ENCODE measurements around the gene MBOAT1. TPM values are rescaled to one million over a fixed set of nuclear protein-coding genes. Genes with fewer than 3 reads are reported as not detected.

The MBOAT1 gene
- total RNA-seq, 1 donor from 2014 or later = 2.4 TPM

DNA sequence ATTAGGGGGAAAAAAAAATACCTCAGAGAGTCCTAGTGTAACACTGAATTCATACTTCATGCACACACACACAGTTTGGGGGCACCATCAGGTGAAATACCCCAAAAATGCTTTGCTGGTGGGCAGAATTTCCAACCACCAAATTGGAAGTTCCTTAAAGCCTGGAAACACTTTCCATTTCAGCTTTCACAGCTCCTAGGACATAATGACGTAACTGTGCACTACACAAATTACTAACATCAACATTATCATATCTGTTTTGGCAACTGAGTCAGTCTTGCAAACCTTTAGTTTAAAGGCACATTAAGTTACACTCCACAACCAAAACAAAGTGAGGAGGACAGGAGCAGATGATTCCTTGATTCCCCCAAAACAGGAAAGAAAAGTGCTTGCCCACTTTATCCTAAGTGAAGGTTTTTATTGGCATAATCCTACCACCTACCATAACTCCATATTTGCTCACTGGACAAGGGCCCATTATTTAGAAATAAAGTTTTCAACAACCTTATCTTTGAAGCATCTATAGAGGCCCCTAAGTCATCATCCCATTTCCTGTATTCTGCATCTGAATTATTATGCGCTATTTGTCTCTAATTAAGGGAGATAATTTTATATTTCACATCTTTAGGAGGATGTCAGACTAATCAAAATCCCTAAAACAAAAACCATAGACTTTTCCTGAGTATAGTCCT is 3.4 kb downstream of the MBOAT1 start:
- DNase-seq (ENCODE audit: low spot score) = no peak
- intact Hi-C loops (cut with DNase I) = no loop called here

DNA sequence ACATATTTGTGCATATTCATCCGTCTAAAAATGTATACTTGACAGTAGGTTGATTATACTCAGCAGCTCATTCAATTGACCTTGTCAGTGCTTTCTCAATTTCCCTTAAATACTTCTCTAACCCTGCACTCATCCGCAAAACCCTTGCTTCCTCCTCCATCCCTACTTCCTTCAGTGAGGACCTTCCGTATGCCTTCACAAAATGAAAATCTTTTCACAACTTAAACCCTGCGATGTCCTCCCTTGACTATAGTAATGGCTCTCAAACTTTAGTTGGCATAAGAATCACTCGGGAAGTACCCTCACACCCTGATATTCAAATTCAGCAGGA is 5.2 kb downstream of the MBOAT1 start:
- intact Hi-C loops (cut with DNase I) = no loop called here
- DNase-seq (ENCODE audit: low spot score) = no peak

DNA sequence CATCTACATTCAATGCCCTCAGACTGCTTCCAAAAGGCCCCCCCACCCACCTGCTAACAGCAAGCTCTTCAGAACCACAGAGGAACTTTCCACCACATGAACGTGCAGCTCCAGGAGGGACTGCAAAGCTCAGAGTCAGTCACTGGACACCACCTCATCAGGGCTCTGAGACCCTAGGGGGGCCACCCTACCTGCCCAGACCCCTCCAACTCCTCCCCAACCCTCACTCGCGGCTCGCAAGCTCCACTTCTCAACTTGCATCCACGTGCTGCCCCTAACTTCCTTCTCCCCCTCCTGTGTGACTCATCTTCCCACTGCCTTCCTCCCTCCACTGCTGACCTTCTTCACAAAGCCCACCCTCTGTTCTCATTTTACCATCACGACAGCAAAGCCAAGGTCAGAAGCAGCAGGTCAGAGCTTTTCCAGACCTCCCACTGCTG is 6.5 kb downstream of the MBOAT1 start:
- intact Hi-C loops (cut with DNase I) = no loop called here
- peak; percentile 85 for DNase-seq (ENCODE audit: low spot score)

DNA sequence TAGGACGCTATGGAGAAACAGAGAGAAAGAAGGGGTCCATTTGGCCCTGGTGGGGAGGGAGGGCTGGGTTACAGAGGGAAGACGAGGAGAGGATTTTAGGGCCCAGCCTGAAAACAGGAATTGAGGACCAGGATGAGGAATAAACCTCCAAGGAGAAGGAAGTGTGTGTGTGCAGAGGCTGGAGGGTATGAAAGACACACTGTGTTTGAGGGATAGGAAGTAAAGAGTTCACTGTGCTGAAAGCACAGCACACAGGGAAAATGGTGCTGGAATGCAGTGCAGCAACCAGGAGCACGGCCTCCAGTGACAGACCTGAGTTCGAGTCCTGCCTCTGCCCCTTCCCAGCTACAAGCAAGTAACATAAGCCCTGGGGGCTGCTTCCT is 7.8 kb downstream of the MBOAT1 start:
- intact Hi-C loops (cut with DNase I) = no loop called here
- DNase-seq (ENCODE audit: low spot score) = no peak

DNA sequence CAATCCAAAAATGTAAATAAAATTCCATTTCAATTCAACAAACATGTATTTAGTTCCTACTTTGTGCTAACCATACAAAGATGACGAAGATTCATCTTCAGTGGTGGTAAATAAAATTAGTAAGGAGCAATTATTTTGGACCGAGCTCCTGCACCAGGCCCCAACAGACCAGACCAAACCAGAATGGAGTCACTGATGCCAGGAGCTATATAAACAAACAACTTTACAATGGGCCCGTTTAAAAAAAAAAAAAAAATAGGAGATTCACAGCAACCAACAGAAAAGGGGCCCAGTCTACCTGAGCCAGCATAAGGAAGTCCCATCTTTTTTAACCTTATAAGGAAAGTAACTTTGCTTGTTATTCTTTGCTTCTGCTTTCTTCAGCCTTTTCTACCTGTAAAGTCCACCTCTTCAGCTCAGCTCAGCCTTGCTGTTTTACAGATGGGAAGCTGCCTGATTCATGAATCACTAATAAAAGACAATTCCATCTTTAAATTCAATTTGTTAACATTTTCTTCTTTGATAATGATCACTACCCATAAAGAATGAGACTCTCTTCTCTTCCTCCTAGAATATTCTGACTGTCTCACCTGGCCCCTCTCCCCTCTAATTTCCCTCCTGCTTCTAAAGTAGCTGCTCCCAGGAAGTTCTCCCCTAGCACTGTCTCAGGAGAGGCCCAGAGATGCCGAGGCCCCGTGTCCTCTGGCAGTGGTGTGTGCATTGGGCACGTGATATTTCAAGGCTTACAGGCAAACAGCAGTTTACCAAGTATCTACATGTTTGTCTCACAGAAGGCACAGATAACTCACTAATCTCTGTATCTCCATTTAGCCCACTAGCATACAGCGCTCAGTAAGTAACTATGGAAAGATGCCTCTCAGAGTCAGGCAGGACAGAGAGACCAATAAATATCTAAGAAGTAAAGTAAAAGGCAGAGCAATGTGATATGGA is 8.4 kb downstream of the MBOAT1 start:
- DNase-seq (ENCODE audit: low spot score) = no peak
- intact Hi-C loops (cut with DNase I) = no loop called here

DNA sequence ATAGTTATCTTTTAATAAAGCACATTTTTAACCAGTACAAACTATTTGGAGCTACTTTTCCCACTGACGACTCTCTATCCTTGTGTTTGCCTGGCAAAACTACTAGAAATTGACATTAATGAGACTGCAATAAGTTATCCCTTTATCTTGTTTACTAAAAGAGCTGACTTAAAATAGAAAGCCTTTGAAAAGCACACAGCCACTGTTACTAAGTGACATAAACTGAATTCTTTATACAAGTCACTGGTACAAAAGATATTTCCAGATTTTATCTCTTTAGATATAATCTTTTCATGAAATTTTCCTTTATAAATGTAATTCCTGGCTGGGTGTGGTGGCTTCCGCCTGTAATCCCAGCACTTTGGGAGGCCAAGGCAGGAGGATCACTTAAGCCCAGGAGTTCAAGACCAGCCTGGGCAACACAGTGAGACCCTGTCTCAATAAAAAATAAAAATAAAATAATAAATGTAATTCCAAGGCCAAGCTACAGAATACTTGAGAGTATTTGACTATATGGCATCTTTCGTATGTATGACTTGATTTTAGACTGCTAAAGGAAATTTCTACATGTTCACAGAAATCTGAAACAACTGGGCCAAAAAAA is 9.5 kb downstream of the MBOAT1 start:
- intact Hi-C loops (cut with DNase I) = no loop called here
- DNase-seq (ENCODE audit: low spot score) = no peak

DNA sequence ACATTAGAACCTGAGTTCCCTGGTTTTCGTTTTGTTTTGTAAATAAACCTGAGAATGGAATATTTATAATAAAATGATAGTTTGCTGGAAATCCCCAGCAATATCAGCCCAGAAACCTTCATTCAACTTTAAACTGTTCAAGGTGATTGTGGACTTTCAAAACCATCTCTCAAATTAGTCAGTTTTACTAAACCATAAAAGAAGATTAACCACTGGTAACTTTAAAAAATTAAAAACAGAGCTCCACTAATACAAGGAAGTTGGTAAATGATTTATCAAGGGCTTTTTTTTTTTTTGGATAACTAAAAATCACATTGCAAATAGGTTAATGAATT is 10.0 kb downstream of the MBOAT1 start:
- intact Hi-C loops (cut with DNase I) = no loop called here
- no peak for DNase-seq (ENCODE audit: low spot score)

DNA sequence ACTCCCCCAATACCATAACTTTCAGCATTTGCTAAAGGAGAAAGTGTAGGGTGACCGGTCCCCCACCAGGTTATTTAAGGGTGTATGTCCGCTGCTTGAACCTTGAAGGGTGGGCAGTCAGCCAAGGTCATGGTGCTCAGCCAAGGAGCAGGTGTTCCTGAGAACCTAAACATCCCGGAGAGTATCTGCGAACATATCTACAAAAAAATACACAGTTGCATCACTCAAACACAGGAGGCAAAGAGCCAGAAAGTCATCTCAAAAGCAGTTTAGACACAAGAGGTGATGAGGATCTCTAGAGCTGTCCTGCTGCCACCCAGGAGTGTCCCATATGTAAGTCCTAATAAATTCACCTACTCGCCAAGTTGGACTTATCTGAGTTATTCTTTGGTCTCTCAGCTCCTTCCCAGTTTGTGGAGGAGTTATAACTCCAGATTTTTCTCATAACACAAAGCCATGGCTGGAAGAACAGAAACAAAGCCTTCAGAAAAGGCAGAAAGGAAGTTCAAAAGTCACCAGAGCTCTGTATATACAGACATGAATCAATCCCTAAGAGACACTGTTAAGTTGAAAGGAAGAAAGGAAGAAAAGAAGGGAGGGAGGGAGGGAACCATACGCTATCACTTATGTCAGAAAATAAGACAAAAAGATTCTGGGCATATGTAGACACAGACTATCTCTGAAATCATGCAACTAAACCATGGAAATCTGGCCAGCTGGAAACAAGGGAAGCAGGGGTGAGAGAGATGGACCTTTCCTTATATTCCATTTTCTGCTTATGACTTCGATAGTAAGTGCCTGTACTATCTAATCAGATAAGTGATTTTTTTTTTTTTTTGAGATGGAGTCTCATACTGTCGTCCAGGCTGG is 11.3 kb downstream of the MBOAT1 start:
- DNase-seq (ENCODE audit: low spot score) = no peak
- intact Hi-C loops (cut with DNase I) = no loop called here

DNA sequence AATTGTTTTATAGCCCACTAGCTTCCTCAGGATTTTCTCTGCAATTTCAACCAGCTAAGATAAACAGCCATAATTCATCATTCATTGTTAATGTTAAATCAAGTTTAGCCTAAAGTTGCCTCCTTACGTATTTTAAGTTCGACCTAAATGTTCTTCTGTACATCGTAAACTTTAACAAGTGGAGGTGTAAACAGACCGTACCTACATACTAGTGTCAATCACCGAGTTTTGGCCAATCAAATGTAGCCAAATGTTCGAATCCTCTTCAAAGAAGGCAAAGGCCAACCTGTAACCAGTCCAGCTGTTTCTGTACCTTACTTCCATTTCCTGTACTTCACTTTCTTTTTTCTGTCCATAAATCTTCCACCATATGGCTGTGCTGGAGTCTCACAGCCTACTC is 13.5 kb downstream of the MBOAT1 start:
- intact Hi-C loops (cut with DNase I) = no loop called here

DNA sequence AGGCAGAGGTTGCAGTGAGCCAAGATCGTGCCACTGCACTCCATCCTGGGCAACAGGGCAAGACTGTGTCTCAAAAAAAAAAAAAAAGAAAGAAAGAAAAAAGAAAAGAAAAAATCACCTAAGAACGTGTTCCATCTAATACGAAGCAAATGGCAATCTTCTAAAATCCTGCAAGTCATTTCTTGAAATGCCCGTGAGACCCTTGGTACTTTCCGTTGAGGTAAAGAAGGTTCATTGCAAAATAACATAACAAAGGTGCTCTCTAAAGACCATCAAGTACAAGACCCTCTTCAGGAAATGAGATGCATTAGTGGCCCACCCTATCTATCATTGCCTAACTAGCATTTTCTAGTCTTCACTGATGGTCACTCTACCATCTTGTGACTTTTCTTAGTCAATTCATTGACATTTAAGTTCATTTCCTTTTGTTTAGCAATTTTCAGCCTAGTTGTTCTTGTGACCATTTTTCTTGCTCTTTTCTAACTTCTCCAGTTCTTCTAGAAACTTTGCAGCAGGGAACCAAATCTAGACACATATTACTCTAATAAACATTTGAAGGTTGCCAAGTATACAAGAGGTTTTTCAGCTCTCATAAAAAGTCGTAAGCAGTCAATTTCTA is 14.0 kb downstream of the MBOAT1 start:
- DNase-seq (ENCODE audit: low spot score) = no peak
- intact Hi-C loops (cut with DNase I) = no loop called here

More for the DNA sequence above, 13.5 kb downstream of the MBOAT1 start:
- DNase-seq (ENCODE audit: low spot score) = no peak

DNA sequence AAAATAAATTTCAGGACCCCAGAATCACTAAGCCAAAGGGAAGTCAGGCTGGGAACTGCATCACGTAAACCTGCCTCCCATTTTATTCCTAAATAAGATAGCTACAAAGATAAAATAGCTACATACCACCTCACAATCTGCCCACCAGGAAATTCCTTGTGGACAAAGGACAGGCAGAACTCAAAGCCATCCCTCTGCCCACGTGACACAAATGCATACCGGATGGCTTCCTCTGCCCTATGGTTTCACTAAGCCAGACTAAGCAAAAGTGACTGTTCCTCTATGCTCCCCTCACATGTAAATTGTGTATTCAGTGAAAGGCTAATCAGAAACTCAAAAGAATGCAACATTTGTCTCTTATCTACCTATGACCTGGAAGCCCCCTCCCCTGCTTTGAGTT is 15.0 kb downstream of the MBOAT1 start:
- intact Hi-C loops (cut with DNase I) = no loop called here
- DNase-seq (ENCODE audit: low spot score) = no peak

DNA sequence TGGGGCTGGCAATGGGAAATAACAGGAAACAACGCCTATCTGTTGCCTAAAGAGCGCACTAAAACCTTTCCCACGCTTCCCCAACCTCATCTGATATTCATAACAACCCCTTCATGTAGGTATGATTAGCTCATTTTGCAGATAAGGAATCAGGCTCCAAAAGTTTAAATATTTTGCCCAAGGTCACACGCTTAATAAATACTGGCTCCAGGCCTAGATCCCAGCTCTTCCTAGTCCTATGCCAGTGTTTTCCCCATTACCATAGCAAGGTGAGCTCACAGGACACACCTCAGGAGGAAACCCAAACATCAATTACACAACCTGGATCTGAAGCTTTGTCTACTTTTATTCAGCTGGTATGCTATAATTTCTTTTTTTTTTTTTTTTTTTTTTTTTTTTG is 19.6 kb downstream of the MBOAT1 start:
- intact Hi-C loops (cut with DNase I) = no loop called here

DNA sequence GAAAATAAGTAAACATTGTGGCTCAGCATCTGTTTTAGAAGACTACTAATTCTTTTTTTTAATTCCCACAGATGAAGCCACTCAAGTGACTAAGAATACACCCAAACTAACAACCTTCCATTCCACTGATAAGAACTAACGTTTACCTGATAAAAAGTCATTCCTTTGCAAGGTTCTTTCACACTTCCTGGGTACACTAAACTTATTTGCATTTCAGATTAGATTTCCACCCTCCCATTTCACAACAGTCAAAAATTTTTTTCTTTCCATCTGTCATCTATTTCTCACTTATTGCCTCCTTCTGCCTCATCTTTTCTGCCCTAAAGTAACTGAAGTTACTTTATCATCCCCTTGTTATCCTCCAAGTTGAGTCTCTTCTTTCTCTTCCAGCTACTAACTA is 20.3 kb downstream of the MBOAT1 start:
- no peak for DNase-seq (ENCODE audit: low spot score)
- intact Hi-C loops (cut with DNase I) = no loop called here

More for the DNA sequence above, 19.6 kb downstream of the MBOAT1 start:
- no peak for DNase-seq (ENCODE audit: low spot score)

DNA sequence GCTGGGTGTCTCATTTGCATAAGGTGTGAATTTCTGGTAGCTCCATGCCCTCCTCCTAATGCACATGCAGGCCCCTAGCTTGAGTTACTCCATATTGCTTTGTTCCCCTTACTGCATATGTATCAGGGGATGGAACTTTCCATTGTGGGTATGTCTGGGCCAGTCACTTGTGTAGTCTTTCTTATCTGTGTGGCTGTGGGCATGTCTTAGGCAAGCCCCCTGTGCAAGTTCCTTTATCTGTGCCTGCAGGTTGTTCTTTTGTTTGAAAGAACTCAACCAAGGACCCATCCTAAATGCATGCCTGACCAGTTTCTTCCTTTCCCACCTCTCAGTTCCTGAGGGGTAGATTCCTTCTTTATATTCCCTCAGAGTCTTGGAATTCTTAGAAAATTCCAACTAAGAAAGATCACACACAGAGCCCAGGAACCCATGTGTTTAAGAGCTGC is 23.6 kb downstream of the MBOAT1 start:
- DNase-seq (ENCODE audit: low spot score) = no peak
- intact Hi-C loops (cut with DNase I) = no loop called here

DNA sequence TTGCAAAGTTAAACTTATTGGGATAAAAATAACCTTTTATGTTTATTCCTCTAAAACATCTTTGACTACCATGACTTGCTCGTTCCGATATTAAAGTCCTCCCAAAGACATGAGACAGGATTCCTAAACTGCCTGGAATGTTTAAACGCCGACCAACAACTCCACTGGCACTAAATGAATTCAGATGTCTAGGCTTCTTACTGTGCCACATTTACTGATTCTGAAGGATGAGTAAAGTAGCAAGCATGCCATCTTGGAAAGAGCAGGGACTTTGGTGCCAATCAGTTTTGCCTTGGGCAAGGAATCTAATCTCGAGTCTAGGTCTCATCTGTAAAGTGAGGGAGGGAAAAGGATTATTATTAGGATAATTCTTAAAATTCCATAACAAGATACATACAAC is 25.3 kb downstream of the MBOAT1 start:
- no peak for DNase-seq (ENCODE audit: low spot score)
- intact Hi-C loops (cut with DNase I) = no loop called here

DNA sequence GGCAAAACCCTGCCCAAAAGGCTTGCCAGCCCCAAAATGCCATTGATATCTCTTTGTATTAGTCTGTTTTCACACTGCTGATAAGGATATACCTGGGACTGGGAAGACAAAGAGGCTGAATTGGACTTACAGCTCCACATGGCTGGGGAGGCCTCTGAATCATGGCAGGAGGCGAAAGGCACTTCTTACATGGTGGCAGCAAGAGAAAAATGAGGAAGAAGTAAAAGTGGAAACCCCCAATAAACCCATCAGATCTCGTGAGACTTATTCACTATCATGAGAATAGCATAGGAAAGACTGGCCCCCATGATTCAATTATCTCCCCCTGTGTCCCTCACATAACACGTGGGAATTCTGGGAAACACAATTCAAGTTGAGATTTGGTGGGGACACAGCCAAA is 28.6 kb downstream of the MBOAT1 start:
- no peak for DNase-seq (ENCODE audit: low spot score)
- intact Hi-C loops (cut with DNase I) = no loop called here

DNA sequence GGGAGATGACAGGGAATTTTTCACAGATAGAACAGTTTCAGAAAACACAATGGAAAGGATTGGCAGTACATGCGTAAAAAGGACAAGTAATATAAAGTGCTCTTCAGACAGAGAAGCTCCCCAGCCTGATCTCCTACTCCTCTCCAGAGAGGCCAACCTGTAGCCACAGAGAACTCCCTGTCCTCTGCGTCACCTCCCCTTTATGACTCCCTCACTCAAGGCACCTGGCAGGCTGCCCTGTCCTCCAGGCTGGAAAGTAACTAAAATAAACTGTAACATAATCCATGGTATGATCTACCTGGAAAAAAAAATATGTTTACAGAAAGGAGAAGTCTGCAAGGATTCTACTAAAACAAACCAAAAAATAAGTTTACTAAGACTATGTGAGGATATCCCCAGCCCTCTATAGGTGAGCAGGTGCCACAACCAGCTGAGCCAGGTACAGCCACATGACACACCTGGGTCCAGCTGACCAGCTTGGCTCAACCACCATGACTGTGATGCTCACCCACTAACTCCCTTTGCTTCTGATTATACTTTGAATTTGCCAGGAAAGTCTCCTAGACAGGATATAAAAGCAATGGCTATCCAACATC is 29.2 kb downstream of the MBOAT1 start:
- DNase-seq (ENCODE audit: low spot score) = no peak
- intact Hi-C loops (cut with DNase I) = no loop called here

DNA sequence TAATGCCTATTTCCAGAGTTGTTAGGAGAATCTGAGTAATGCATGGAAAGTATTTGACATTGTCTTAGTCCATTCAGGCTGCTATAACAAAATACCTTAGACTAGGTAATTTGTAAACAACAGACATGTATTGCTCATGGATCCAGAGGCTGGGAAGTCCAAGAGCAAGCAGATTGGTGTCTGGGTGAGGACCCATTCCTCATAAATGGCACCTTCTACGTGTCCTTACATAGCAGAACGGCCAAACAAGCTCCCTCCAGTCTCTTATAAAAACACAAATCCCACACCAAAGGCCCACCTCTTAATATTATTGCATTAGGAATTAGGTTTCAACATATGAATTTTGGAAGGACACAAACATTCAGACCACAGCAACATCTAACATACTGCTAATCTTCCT is 30.2 kb downstream of the MBOAT1 start:
- DNase-seq (ENCODE audit: low spot score) = no peak
- intact Hi-C loops (cut with DNase I) = no loop called here

DNA sequence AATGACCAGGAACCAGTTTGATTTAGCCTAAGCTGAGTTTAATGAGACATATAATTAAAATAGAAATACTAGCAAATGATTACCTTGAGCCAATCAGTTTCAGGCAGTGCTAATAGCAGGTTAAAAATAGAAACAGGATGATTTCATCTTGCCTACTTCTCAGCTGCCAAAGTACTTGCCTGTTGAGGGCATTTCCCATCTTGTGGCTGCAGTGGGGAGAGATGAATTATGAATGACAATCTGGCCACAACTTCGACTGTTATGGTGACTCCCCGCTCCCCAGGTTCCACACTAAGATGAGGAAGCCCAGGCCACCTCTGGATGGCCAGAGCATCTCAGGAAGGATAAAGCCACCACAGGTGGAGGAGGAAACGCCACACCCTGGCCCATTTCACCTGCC is 31.3 kb downstream of the MBOAT1 start:
- no peak for DNase-seq (ENCODE audit: low spot score)

More for the DNA sequence above, 31.3 kb downstream of the MBOAT1 start:
- intact Hi-C loops (cut with DNase I) = no loop called here
